Neutrophil (primary cell): Measurements from ENCODE around the gene DDX59.

ENCODE experiments used
- H3K27ac ChIP-seq: fragments of 200-600 bp; sonication (generic); 2 replicates; pipeline ENCODE4 v1.5.1; 2016; ENCODE audit warnings: mild to moderate bottlenecking, moderate library complexity
- H3K27me3 ChIP-seq: fragments of 200-600 bp; sonication (generic); 2 replicates; pipeline ENCODE4 v1.6.0; 2016; ENCODE audit warnings: mild to moderate bottlenecking
- H3K36me3 ChIP-seq: fragments of 200-600 bp; sonication (generic); 2 replicates; pipeline ENCODE4 v1.5.1; 2017
- H3K4me1 ChIP-seq, 2 experiments: fragments of 200-600 bp in 1 of 2; sonication (generic) in 1 of 2; 1 replicate in 1 of 2; 2 replicates in 1 of 2; pipeline versions ENCODE4 v1.5.1 to v1.6.1; 2013 to 2016; ENCODE audit warnings: low read depth in 1 of 2, low read length in 1 of 2, mild to moderate bottlenecking in 1 of 2, moderate library complexity in 1 of 2; ENCODE audit not compliant: control insufficient read depth in 1 of 2, insufficient read depth in 1 of 2
- H3K4me3 ChIP-seq, 2 experiments: fragments of 200-600 bp in 1 of 2; sonication (generic) in 1 of 2; 1 replicate in 1 of 2; 2 replicates in 1 of 2; pipeline ENCODE4 v1.5.1; 2013 to 2016; ENCODE audit warnings: low read depth in 1 of 2, low read length in 1 of 2, mild to moderate bottlenecking in 1 of 2, moderate library complexity in 1 of 2
- H3K9me3 ChIP-seq: fragments of 200-600 bp; sonication (generic); 2 replicates; pipeline ENCODE4 v1.5.1; 2016
- CTCF ChIP-seq: fragments of 200-600 bp; sonication (generic); IDR thresholded peaks from 2 replicates; pipeline ENCODE4 v1.5.1; 2016; ENCODE audit warnings: antibody characterized with exemption

DDX59 gene

DNA sequence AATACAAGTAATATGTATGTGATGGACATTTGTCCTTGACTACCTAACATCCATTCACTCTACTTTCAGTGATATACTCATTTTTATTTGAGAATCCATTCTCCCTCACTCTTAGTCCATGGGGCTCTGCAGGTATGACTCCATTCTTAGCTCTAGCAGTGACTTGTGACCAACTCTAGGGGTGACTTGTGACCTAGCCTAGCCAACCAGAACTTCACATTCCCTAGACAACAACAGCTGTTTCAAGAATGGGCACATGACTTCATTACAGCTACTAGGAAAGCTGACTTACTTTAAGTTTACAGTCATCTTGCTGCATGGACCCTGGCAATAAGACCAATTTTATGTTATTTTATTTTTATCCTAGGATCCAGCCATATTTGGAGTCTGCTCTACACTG is 23.6 kb upstream of the DDX59 start:
- Histone ChIP-seq H3K4me3 (no peak overlapping the region), H3K36me3 (no peaks in the 10 kb centered on the region), H3K27me3 (no peaks in the 10 kb centered on the region), H3K4me1 (peaks cover 0 to 9% of the 10 kb centered on the region in 2 experiments), H3K9me3 (no peaks in the 10 kb centered on the region), H3K27ac (no peak overlapping the region)
- TF ChIP-seq CTCF: no peak

DNA sequence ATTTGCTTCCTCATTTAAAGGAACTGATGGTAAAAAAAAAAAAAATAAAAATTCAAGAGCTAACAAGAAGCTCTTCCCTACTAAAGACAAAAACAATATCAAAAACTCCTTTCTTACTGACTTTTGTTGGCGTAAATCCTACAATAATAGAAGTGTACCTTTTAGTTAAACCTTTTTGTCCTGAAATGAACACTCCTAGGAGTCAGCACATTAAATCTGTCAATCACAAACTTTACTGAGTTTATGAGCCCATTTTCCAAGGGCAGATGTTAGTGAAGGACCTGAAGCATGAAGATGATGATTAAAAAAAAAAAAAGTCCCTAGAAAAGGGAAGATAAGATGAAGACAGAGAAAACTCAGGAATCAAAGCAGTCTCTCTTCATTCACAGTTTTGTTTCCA is 22.6 kb upstream of the DDX59 start:
- no peak overlapping the region for H3K27ac ChIP-seq
- H3K36me3 ChIP-seq: no peaks in the 10 kb centered on the region
- H3K4me1 ChIP-seq: no peaks in the 10 kb centered on the region
- TF ChIP-seq CTCF: no peak
- H3K9me3 ChIP-seq: no peaks in the 10 kb centered on the region
- H3K27me3 ChIP-seq: no peaks in the 10 kb centered on the region
- H3K4me3 ChIP-seq: no peak overlapping the region

GRCh38 chr1:200686620-200687019 is 16.9 kb upstream of the DDX59 start:
- Histone ChIP-seq H3K4me3 (no peak overlapping the region), H3K36me3 (no peaks in the 10 kb centered on the region), H3K27me3 (no peaks in the 10 kb centered on the region), H3K4me1 (no peaks in the 10 kb centered on the region), H3K9me3 (no peaks in the 10 kb centered on the region), H3K27ac (no peak overlapping the region)
- no peak for TF ChIP-seq CTCF

GRCh38 chr1:200684015-200684414 is 14.3 kb upstream of the DDX59 start:
- Histone ChIP-seq H3K27ac (no peak overlapping the region), H3K27me3 (no peaks in the 10 kb centered on the region), H3K4me1 (no peaks in the 10 kb centered on the region), H3K4me3 (no peak overlapping the region), H3K36me3 (no peaks in the 10 kb centered on the region), H3K9me3 (no peaks in the 10 kb centered on the region)
- no peak for TF ChIP-seq CTCF

DNA sequence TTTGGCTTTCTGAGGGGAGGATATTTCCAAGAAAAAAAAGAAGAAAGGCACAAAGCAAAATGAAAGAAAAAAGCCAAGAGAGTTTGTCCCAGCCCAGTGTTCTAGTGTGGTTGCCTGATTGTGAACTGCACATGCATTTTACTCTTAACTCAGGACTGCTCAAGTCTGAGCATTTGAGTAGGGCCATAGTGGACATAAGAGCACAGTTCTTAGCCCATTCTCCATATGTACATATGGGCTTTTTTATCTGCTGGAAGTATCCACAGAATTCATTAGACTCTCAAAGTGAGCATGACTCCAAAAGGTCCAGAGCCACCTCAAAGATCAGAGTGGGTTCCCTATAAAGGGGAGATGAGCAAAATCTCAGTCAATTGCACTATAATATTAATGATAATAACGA is 13.6 kb upstream of the DDX59 start:
- H3K27ac ChIP-seq: no peak overlapping the region
- no peak overlapping the region for H3K4me3 ChIP-seq
- no peaks in the 10 kb centered on the region for H3K4me1 ChIP-seq
- TF ChIP-seq CTCF: no peak
- H3K36me3 ChIP-seq: no peaks in the 10 kb centered on the region
- H3K9me3 ChIP-seq: no peaks in the 10 kb centered on the region
- no peaks in the 10 kb centered on the region for H3K27me3 ChIP-seq

DNA sequence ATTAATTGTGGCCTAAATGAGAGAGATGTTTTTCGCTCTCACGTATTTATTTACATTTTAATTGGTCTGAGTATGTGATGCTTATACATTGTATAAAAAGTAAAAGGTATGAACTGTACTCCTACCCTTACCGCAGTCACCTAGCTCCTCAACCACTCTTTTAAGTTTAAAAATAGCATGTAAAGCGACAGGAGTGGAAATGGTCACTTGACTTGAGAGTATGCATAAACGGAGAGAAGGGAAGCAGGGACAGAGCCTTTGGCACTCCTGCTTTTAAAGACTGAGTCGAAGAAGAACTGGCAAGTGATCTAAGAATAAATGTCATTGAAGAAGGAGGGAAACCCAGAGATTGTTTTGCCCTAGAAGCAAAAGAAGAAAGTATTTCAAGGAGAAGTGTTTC is 11.5 kb upstream of the DDX59 start:
- Histone ChIP-seq H3K9me3 (no peaks in the 10 kb centered on the region), H3K4me3 (no peak overlapping the region), H3K27me3 (no peaks in the 10 kb centered on the region), H3K4me1 (no peaks in the 10 kb centered on the region), H3K36me3 (no peaks in the 10 kb centered on the region), H3K27ac (no peak overlapping the region)
- TF ChIP-seq CTCF: no peak
